Nephron progenitor cell (in vitro differentiated cells): ENCODE data around the gene DNAJB4.
"Not testable (repeated sequence)": the region's sequence is repeated elsewhere in the genome, so short reads cannot be mapped to it uniquely, and the experiment has no call there.

Experiments used
- DNase-seq: peaks from one replicate; pipeline ENCODE4 v3.0.0; 2021
- H3K27ac Mint-ChIP-seq: 2 replicates; pipeline ENCODE4 v1.8.0; 2021; ENCODE audit warnings: mild to moderate bottlenecking, moderate library complexity, mixed read lengths
- H3K27me3 Mint-ChIP-seq: 2 replicates; pipeline ENCODE4 v1.8.0; 2021; ENCODE audit warnings: mild to moderate bottlenecking, low read depth, mixed read lengths; ENCODE audit not compliant: poor library complexity
- H3K36me3 Mint-ChIP-seq: 2 replicates; pipeline ENCODE4 v1.8.0; 2021; ENCODE audit warnings: low read depth, mixed read lengths
- H3K4me1 Mint-ChIP-seq: 2 replicates; pipeline ENCODE4 v1.8.0; 2021; ENCODE audit warnings: mixed read lengths
- H3K4me3 Mint-ChIP-seq: 2 replicates; pipeline ENCODE4 v1.8.0; 2021; ENCODE audit warnings: mild to moderate bottlenecking, moderate library complexity, mixed read lengths
- H3K9me3 Mint-ChIP-seq: 2 replicates; pipeline ENCODE4 v1.8.0; 2021; ENCODE audit warnings: mild to moderate bottlenecking, moderate library complexity, mixed read lengths
- CTCF ChIP-seq: fragments of 200-600 bp; sonication (generic); IDR thresholded peaks from 2 replicates; pipeline ENCODE4 v1.5.0; 2021; ENCODE audit warnings: antibody characterized with exemption

DNAJB4 gene

GRCh38 chr1:78015148-78015547 is 10.4 kb downstream of the DNAJB4 start:
- no peak for TF ChIP-seq CTCF
- no peak overlapping the region for H3K4me3 Mint-ChIP-seq
- H3K27ac Mint-ChIP-seq, result peak overlapping the region; percentile 57
- no peaks in the 10 kb centered on the region for H3K27me3 Mint-ChIP-seq
- no peaks in the 10 kb centered on the region for H3K9me3 Mint-ChIP-seq
- peaks cover 30% of the 10 kb centered on the region for H3K36me3 Mint-ChIP-seq
- DNase-seq, result no peak
- no peaks in the 10 kb centered on the region for H3K4me1 Mint-ChIP-seq

GRCh38 chr1:78019024-78019423 is 14.3 kb downstream of the DNAJB4 start:
- TF ChIP-seq CTCF, result no peak
- Mint-ChIP-seq H3K27me3 (no peaks in the 10 kb centered on the region), H3K9me3 (peaks cover 4% of the 10 kb centered on the region), H3K36me3 (peaks cover 20% of the 10 kb centered on the region), H3K4me3 (no peak overlapping the region), H3K27ac (no peak overlapping the region), H3K4me1 (no peaks in the 10 kb centered on the region)
- no peak for DNase-seq

- H3K27ac Mint-ChIP-seq, H3K9me3 Mint-ChIP-seq, H3K27me3 Mint-ChIP-seq, DNase-seq, H3K36me3 Mint-ChIP-seq, H3K4me1 Mint-ChIP-seq, H3K4me3 Mint-ChIP-seq: not testable (repeated sequence)
Measured at GRCh38 chr1:78021134-78021533, 16.4 kb downstream of the DNAJB4 start.

GRCh38 chr1:78029793-78030192 is 25.1 kb downstream of the DNAJB4 start:
- Mint-ChIP-seq H3K36me3 (no peaks in the 10 kb centered on the region), H3K9me3 (no peaks in the 10 kb centered on the region), H3K4me1 (peaks cover 14% of the 10 kb centered on the region), H3K4me3 (no peak overlapping the region), H3K27me3 (no peaks in the 10 kb centered on the region), H3K27ac (no peak overlapping the region)
- no peak for DNase-seq
- no peak for TF ChIP-seq CTCF

GRCh38 chr1:78032996-78033796 is 28.5 kb downstream of the DNAJB4 start:
- no peaks in the 10 kb centered on the region for H3K27me3 Mint-ChIP-seq
- no peak overlapping the region for H3K4me3 Mint-ChIP-seq
- peaks cover 14% of the 10 kb centered on the region for H3K4me1 Mint-ChIP-seq
- no peaks in the 10 kb centered on the region for H3K36me3 Mint-ChIP-seq
- DNase-seq, result no peak
- no peak for TF ChIP-seq CTCF
- H3K27ac Mint-ChIP-seq, result no peak overlapping the region
- H3K9me3 Mint-ChIP-seq, result no peaks in the 10 kb centered on the region

GRCh38 chr1:78033797-78034172 is 29.0 kb downstream of the DNAJB4 start:
- H3K27me3 Mint-ChIP-seq, result no peaks in the 10 kb centered on the region
- no peak for DNase-seq
- no peak overlapping the region for H3K4me3 Mint-ChIP-seq
- no peak overlapping the region for H3K27ac Mint-ChIP-seq
- H3K9me3 Mint-ChIP-seq, result no peaks in the 10 kb centered on the region
- no peak for TF ChIP-seq CTCF
- no peaks in the 10 kb centered on the region for H3K36me3 Mint-ChIP-seq
- H3K4me1 Mint-ChIP-seq, result peaks cover 14% of the 10 kb centered on the region
